CD4-positive, alpha-beta T cell (primary cell): Measurements from ENCODE around the gene SEMA4D. TPM values are rescaled to one million over a fixed set of nuclear protein-coding genes. Genes with fewer than 3 reads are reported as not detected.
A peak's percentile ranks its signal among the peaks of the same experiment; 100 is the strongest.

Source experiments
- ATAC-seq: fragments of 200-7000 bp; cut with Tn5 transposase; one replicate; pipeline ENCODE4 v1.10.0; 2022; ENCODE audit warnings: mild to moderate bottlenecking; ENCODE audit not compliant: poor library complexity
- CTCF ChIA-PET: fragments of 350-600 bp; sonication (Branson Sonifier 250); formaldehyde crosslinking; loops from one replicate; lab custom pipeline; 2021; ENCODE audit warnings: antibody characterized with exemption, inconsistent platforms; lab: Charles Lee
- POLR2A ChIA-PET: fragments of 350-600 bp; sonication (Branson Sonifier 250); formaldehyde crosslinking; loops from one replicate; lab custom pipeline; 2021; ENCODE audit warnings: antibody characterized with exemption, inconsistent platforms; lab: Charles Lee
- DNase-seq, 14 experiments: peaks; one replicate each; pipeline ENCODE4 v3.0.0-alpha.2; 2013 to 2020; ENCODE audit warnings: mixed read lengths in 2 of 14
- H3K27ac ChIP-seq, 2 donors: one replicate each; pipeline versions ENCODE4 v1.5.1 to v1.7.0; 2013; ENCODE audit warnings: low read length in 2 of 2, low read depth in 1 of 2, mild to moderate bottlenecking in 1 of 2
- H3K27me3 ChIP-seq, 2 experiments: 1 replicate in 1 of 2; 2 replicates in 1 of 2; pipeline versions ENCODE4 v1.6.1 to v1.7.0; 2013; ENCODE audit warnings: low read length in 2 of 2, control low read depth in 1 of 2, mild to moderate bottlenecking in 1 of 2, moderate library complexity in 1 of 2; ENCODE audit not compliant: insufficient read depth in 2 of 2, control insufficient read depth in 1 of 2
- H3K36me3 ChIP-seq: one replicate; pipeline ENCODE4 v1.6.1; 2013; ENCODE audit warnings: low read length, control low read depth; ENCODE audit not compliant: insufficient read depth
- H3K4me1 ChIP-seq: one replicate; pipeline ENCODE4 v1.6.1; 2013; ENCODE audit warnings: low read length, control low read depth; ENCODE audit not compliant: insufficient read depth
- H3K4me3 ChIP-seq: one replicate; pipeline ENCODE4 v1.5.1; 2013; ENCODE audit warnings: mild to moderate bottlenecking, low read length, moderate library complexity
- H3K9me3 ChIP-seq, 2 experiments: 1 replicate in 1 of 2; 2 replicates in 1 of 2; pipeline versions ENCODE4 v1.6.1 to v1.7.0; 2013; ENCODE audit warnings: low read length in 2 of 2, mild to moderate bottlenecking in 2 of 2, control low read depth in 1 of 2, moderate library complexity in 1 of 2; ENCODE audit not compliant: control insufficient read depth in 1 of 2, insufficient read depth in 1 of 2
- H3K27ac Mint-ChIP-seq: one replicate; pipeline ENCODE4 v1.8.0; 2020; ENCODE audit warnings: mixed read lengths
- H3K27me3 Mint-ChIP-seq: one replicate; pipeline ENCODE4 v1.8.0; 2021; ENCODE audit warnings: mixed read lengths
- H3K36me3 Mint-ChIP-seq: one replicate; pipeline ENCODE4 v1.8.0; 2021; ENCODE audit warnings: low read depth, mixed read lengths
- H3K4me1 Mint-ChIP-seq: one replicate; pipeline ENCODE4 v1.8.0; 2021; ENCODE audit warnings: low read depth, mixed read lengths
- H3K4me3 Mint-ChIP-seq: one replicate; pipeline ENCODE4 v1.8.0; 2020; ENCODE audit warnings: mild to moderate bottlenecking, mixed read lengths
- H3K9me3 Mint-ChIP-seq: one replicate; pipeline ENCODE4 v1.8.0; 2020; ENCODE audit warnings: mixed read lengths
- intact Hi-C, 2 experiments: fragments of 100-400 bp; cut with DNase I in 1 of 2; cut with micrococcal nuclease in 1 of 2; formaldehyde crosslinking; loops; one replicate each; pipeline versions ENCODE4 v1.15.1 to v1.9.0; 2023 to 2025; cut with DNase I, micrococcal nuclease
- total RNA-seq, 174 experiments: library from RNA in 2 of 174; stranded (reverse) in 2 of 174; gene quantifications; one replicate each; pipeline ENCODE4 v1.2.3 and lab custom pipeline; 2021 to 2026
- TF ChIP-seq, protein P1 (sequence below): fragments of 200-600 bp; IDR thresholded peaks from one replicate; pipeline ENCODE4 v1.8.0; 2022; ENCODE audit warnings: antibody characterized with exemption, mild to moderate bottlenecking

The SEMA4D gene
- total RNA-seq, 2 experiments from 2014 or later = 399 to 430 TPM

DNA sequence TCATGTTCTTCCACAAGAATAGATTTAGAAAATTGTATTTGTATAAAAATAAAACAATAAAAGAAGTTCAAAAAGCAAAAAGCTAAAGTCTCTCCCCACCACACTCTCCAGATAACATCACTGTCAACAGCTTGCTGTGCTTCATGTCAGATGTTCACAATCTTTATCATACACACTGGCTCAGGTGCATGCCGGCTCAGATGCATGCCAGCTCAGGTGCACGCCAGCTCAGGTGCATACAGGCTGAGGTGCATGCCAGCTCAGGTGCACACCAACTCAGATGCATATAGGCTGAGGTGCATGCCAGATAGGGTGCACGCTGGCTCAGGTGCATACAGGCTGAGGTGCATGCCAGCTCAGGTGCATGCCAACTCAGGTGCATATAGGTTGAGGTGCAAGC is 26.5 kb downstream of the SEMA4D start:
- TF ChIP-seq, protein P1, sequence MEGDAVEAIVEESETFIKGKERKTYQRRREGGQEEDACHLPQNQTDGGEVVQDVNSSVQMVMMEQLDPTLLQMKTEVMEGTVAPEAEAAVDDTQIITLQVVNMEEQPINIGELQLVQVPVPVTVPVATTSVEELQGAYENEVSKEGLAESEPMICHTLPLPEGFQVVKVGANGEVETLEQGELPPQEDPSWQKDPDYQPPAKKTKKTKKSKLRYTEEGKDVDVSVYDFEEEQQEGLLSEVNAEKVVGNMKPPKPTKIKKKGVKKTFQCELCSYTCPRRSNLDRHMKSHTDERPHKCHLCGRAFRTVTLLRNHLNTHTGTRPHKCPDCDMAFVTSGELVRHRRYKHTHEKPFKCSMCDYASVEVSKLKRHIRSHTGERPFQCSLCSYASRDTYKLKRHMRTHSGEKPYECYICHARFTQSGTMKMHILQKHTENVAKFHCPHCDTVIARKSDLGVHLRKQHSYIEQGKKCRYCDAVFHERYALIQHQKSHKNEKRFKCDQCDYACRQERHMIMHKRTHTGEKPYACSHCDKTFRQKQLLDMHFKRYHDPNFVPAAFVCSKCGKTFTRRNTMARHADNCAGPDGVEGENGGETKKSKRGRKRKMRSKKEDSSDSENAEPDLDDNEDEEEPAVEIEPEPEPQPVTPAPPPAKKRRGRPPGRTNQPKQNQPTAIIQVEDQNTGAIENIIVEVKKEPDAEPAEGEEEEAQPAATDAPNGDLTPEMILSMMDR = no peak
- H3K27me3 Mint-ChIP-seq = no peaks in the 10 kb centered on the region
- Histone ChIP-seq H3K27me3 (no peaks in the 10 kb centered on the region), H3K9me3 (no peaks in the 10 kb centered on the region), H3K36me3 (peaks cover 47% of the 10 kb centered on the region), H3K27ac (peak overlapping the region in 1 of 2 donors; percentile 80), H3K4me3 (no peak overlapping the region), H3K4me1 (peaks cover 93% of the 10 kb centered on the region)
- H3K9me3 Mint-ChIP-seq = no peaks in the 10 kb centered on the region
- DNase-seq (peak in 4 of 14 experiments; percentile 30 to 63 (median 50)), ATAC-seq (peak; percentile 17)
- peaks cover 89% of the 10 kb centered on the region for H3K36me3 Mint-ChIP-seq
- intact Hi-C loops = loop anchor here in 1 of 2 experiments (2.0 kb wide), 1 partner anchor 15 kb away; no protein-coding TSS in a partner anchor
- POLR2A ChIA-PET = interaction anchor here (1.0 to 7.2 kb wide), 14 partner anchors 8 to 77 kb away, joined by 3 to 44 read pairs (median 6); no protein-coding TSS in a partner anchor
- peaks cover 95% of the 10 kb centered on the region for H3K4me1 Mint-ChIP-seq
- peak overlapping the region; percentile 18 for H3K4me3 Mint-ChIP-seq
- peak overlapping the region; percentile 96 for H3K27ac Mint-ChIP-seq
- CTCF ChIA-PET = interaction anchor here (2.0 to 5.8 kb wide), 3 partner anchors 28 to 77 kb away, joined by 4 to 25 read pairs (median 18); no protein-coding TSS in a partner anchor

DNA sequence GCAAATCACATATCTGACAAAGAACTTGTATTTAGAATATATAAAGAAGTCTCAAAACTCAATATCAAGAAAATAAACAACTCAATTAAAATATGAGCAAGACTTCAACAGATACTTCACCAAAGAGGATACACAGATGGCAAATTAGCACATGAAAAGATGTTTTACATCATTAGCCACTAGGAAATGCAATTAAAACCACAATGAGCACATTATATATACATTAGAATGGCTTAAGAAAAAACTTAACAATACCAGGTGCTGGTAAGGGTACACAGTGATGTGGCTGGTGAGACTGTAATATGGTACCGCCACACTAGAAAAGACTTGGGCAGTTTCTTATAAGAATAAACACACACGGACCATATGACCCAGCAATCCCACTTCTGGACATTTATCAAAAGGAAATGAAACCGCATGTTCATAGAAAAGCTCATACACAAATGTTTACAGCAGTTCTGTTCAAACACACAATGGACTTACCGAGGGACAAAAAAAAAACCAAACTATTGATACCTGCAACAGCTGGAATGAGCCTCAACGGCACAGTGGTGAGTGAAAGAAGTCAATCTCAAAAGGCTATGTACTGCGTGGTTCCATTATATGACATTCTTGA is 27.6 kb downstream of the SEMA4D start:
- ATAC-seq = peak; percentile 19
- Histone ChIP-seq H3K9me3 (no peaks in the 10 kb centered on the region), H3K4me3 (peak overlapping the region; percentile 1), H3K27me3 (no peaks in the 10 kb centered on the region), H3K27ac (peak overlapping the region; percentile 80 to 84), H3K36me3 (peaks cover 47% of the 10 kb centered on the region), H3K4me1 (peaks cover 93% of the 10 kb centered on the region)
- POLR2A ChIA-PET = interaction anchor here (0.9 to 7.2 kb wide), 14 partner anchors 8 to 78 kb away, joined by 3 to 44 read pairs (median 6); no protein-coding TSS in a partner anchor
- Mint-ChIP-seq H3K4me3 (peak overlapping the region; percentile 76), H3K27me3 (no peaks in the 10 kb centered on the region), H3K4me1 (peaks cover 95% of the 10 kb centered on the region), H3K9me3 (no peaks in the 10 kb centered on the region), H3K27ac (peak overlapping the region; percentile 96), H3K36me3 (peaks cover 88% of the 10 kb centered on the region)
- CTCF ChIA-PET = interaction anchor here (1.1 to 5.8 kb wide), 6 partner anchors 10 to 78 kb away, joined by 4 to 25 read pairs (median 6); no protein-coding TSS in a partner anchor
- TF ChIP-seq, protein P1 = no peak
- intact Hi-C loops = loop anchor here in 1 of 2 experiments (2.0 kb wide), 1 partner anchor 14 kb away; no protein-coding TSS in a partner anchor
- DNase-seq = no peak

DNA sequence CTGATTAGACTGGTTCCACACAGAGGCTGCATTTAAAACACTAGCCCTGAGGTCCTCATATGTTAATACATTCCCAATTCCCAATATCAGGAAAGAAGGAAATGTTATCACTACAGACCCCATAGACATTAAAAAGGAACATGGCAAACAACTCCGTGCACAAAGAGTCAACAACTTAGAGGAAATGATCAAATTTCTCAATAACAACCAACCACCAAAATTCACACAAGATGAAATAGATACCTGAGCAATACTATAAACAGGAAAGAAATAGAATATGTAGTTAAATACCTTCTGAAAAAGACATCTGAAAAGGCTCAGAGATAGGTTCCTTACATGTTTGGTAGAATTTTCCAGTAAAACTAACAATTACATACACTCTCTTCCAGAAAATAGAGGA is 28.9 kb downstream of the SEMA4D start:
- Histone ChIP-seq H3K36me3 (peaks cover 38% of the 10 kb centered on the region), H3K4me3 (peak overlapping the region; percentile 25), H3K27ac (peak overlapping the region; percentile 80 to 84), H3K4me1 (peaks cover 93% of the 10 kb centered on the region), H3K27me3 (no peaks in the 10 kb centered on the region), H3K9me3 (no peaks in the 10 kb centered on the region)
- CTCF ChIA-PET = interaction anchor here (1.9 to 5.8 kb wide), 2 partner anchors 20 to 40 kb away, joined by 6 to 25 read pairs; no protein-coding TSS in a partner anchor
- intact Hi-C loops = loop anchor here in 1 of 2 experiments (1.0 kb wide), 1 partner anchor 8 kb away; no protein-coding TSS in a partner anchor
- ATAC-seq = peak; percentile 35
- Mint-ChIP-seq H3K4me3 (peak overlapping the region; percentile 76), H3K27me3 (no peaks in the 10 kb centered on the region), H3K27ac (peak overlapping the region; percentile 96), H3K36me3 (peaks cover 89% of the 10 kb centered on the region), H3K4me1 (peaks cover 97% of the 10 kb centered on the region), H3K9me3 (no peaks in the 10 kb centered on the region)
- TF ChIP-seq, protein P1 = no peak
- DNase-seq = peak in 1 of 14 experiments; percentile 57
- POLR2A ChIA-PET = interaction anchor here (0.6 to 4.3 kb wide), 8 partner anchors 9 to 54 kb away, joined by 3 to 23 read pairs (median 6); no protein-coding TSS in a partner anchor
